SU-DHL-6 (cell line): Measurements from ENCODE around the gene AKT3.

Source experiments
- H2AFZ ChIP-seq: fragments of 200-600 bp; sonication (generic); 2 replicates; pipeline ENCODE4 v1.6.1; 2014; ENCODE audit warnings: low read depth, mild to moderate bottlenecking, moderate library complexity, mixed read lengths, antibody characterized with exemption, low read length; ENCODE audit not compliant: severe bottlenecking
- H3F3A ChIP-seq: fragments of 200-600 bp; shearing (Covaris generic); 2 replicates; pipeline ENCODE4 v1.6.0; 2016; ENCODE audit warnings: antibody characterized with exemption, mild to moderate bottlenecking; ENCODE audit not compliant: insufficient read depth
- H3K27ac ChIP-seq: fragments of 200-600 bp; sonication (generic); 2 replicates; pipeline ENCODE4 v1.5.1; 2016; ENCODE audit warnings: low read depth, mild to moderate bottlenecking, low read length, moderate library complexity, mixed read lengths
- H3K27me3 ChIP-seq: fragments of 200-600 bp; sonication (generic), shearing (Covaris generic); 2 replicates; pipeline ENCODE4 v1.6.0; 2014; ENCODE audit warnings: mild to moderate bottlenecking, low read length
- H3K36me3 ChIP-seq: fragments of 200-600 bp; sonication (generic); 2 replicates; pipeline ENCODE4 v1.6.1; 2014; ENCODE audit warnings: mild to moderate bottlenecking, low read length, mixed read lengths
- H3K4me2 ChIP-seq: fragments of 300-600, 200-600 bp; shearing (Covaris generic), sonication (generic); 2 replicates; pipeline ENCODE4 v1.6.0; 2014; ENCODE audit warnings: low read length, low read depth, mild to moderate bottlenecking; ENCODE audit not compliant: poor library complexity, severe bottlenecking
- H3K4me3 ChIP-seq: fragments of 200-600 bp; sonication (generic); 2 replicates; pipeline ENCODE4 v1.5.1; 2014; ENCODE audit warnings: antibody characterized with exemption, low read length, mild to moderate bottlenecking, mixed read lengths; ENCODE audit not compliant: insufficient read depth, poor library complexity, severe bottlenecking
- H3K79me2 ChIP-seq: fragments of 200-600 bp; sonication (generic); 2 replicates; pipeline ENCODE4 v1.6.1; 2014; ENCODE audit warnings: mild to moderate bottlenecking, low read length, moderate library complexity; ENCODE audit not compliant: insufficient read depth
- H3K9ac ChIP-seq: fragments of 200-600 bp; sonication (generic); 2 replicates; pipeline ENCODE4 v1.7.0; 2014; ENCODE audit warnings: mild to moderate bottlenecking, low read length
- H3K9me2 ChIP-seq: fragments of 200-600 bp; sonication (generic); replicated peaks from 2 replicates; pipeline ENCODE4 v1.6.1; 2014; ENCODE audit warnings: low read length; ENCODE audit not compliant: insufficient read depth
- H3K9me3 ChIP-seq: fragments of 200-600 bp; sonication (generic); 2 replicates; pipeline ENCODE4 v1.6.1; 2014; ENCODE audit warnings: low read length, mixed read lengths; ENCODE audit not compliant: insufficient read depth
- H4K20me1 ChIP-seq: fragments of 200-600 bp; sonication (generic); 2 replicates; pipeline ENCODE4 v1.6.1; 2014; ENCODE audit warnings: low read depth, mild to moderate bottlenecking, antibody characterized with exemption, low read length, moderate library complexity, mixed read lengths
- CTCF ChIP-seq: fragments of 200-600 bp; sonication (generic); IDR thresholded peaks from one replicate; pipeline ENCODE4 v1.5.1; 2017; ENCODE audit warnings: antibody characterized with exemption, mild to moderate bottlenecking, low read length, moderate library complexity; ENCODE audit not compliant: insufficient read depth, poor library complexity, severe bottlenecking
- EZH2phosphoT487 ChIP-seq: fragments of 200-600 bp; sonication (generic), shearing (Covaris generic); conservative IDR thresholded peaks from 2 replicates; pipeline ENCODE4 v1.6.1; 2018; ENCODE audit warnings: mild to moderate bottlenecking, antibody characterized with exemption, low read length, moderate library complexity, mixed read lengths

AKT3 gene

GRCh38 chr1:243739335-243740003, 110.6 kb downstream of the AKT3 start:
- H3F3A ChIP-seq, result no peaks in the 10 kb centered on the region
- TF ChIP-seq CTCF (no peak), EZH2phosphoT487 (no peak)
- H3K9me3 ChIP-seq, result no peaks in the 10 kb centered on the region
- H3K27me3 ChIP-seq, result no peaks in the 10 kb centered on the region
- no peak overlapping the region for H3K9ac ChIP-seq
- no peaks in the 10 kb centered on the region for H3K79me2 ChIP-seq
- H4K20me1 ChIP-seq, result no peaks in the 10 kb centered on the region
- H3K27ac ChIP-seq, result no peak overlapping the region
- no peak overlapping the region for H3K4me2 ChIP-seq
- no peak overlapping the region for H2AFZ ChIP-seq
- no peaks in the 10 kb centered on the region for H3K9me2 ChIP-seq
- H3K4me3 ChIP-seq, result no peak overlapping the region
- H3K36me3 ChIP-seq, result no peaks in the 10 kb centered on the region

- Histone ChIP-seq H2AFZ (no peak overlapping the region), H3K27me3 (no peaks in the 10 kb centered on the region), H3K27ac (no peak overlapping the region), H3K9ac (no peak overlapping the region), H3K9me2 (no peaks in the 10 kb centered on the region), H3K9me3 (no peaks in the 10 kb centered on the region), H3K79me2 (no peaks in the 10 kb centered on the region), H3F3A (no peaks in the 10 kb centered on the region), H4K20me1 (no peaks in the 10 kb centered on the region), H3K4me3 (no peak overlapping the region), H3K36me3 (no peaks in the 10 kb centered on the region), H3K4me2 (no peak overlapping the region)
- no peak for TF ChIP-seq EZH2phosphoT487
- no peak for TF ChIP-seq CTCF
Observed at GRCh38 chr1:243738020-243738419, 112.0 kb downstream of the AKT3 start.

- H3K36me3 ChIP-seq, result no peaks in the 10 kb centered on the region
- no peak for TF ChIP-seq EZH2phosphoT487
- TF ChIP-seq CTCF, result no peak
- no peak overlapping the region for H3K4me3 ChIP-seq
- no peaks in the 10 kb centered on the region for H3K27me3 ChIP-seq
- H3K9ac ChIP-seq, result no peak overlapping the region
- no peaks in the 10 kb centered on the region for H4K20me1 ChIP-seq
- H2AFZ ChIP-seq, result no peak overlapping the region
- no peaks in the 10 kb centered on the region for H3K9me2 ChIP-seq
- no peaks in the 10 kb centered on the region for H3F3A ChIP-seq
- no peaks in the 10 kb centered on the region for H3K9me3 ChIP-seq
- no peaks in the 10 kb centered on the region for H3K79me2 ChIP-seq
- no peak overlapping the region for H3K4me2 ChIP-seq
- no peak overlapping the region for H3K27ac ChIP-seq
Observed at GRCh38 chr1:243735457-243735856, 114.6 kb downstream of the AKT3 start.
